ENCODE measurements around the gene PIK3C2G. TPM values are rescaled to one million over a fixed set of nuclear protein-coding genes. Genes with fewer than 3 reads are reported as not detected.
A peak's percentile ranks its signal among the peaks of the same experiment; 100 is the strongest.
"Not testable (repeated sequence)": the region's sequence is repeated elsewhere in the genome, so short reads cannot be mapped to it uniquely, and the experiment has no call there.

The PIK3C2G gene
- polyA plus RNA-seq, 2 of the 4 experiments (the other 2 are of a cell fraction) = 0.01 TPM; not detected in 1

GRCh38 chr12:18690653-18691052, 429.3 kb downstream of the PIK3C2G start:
- CTCF ChIA-PET = no interaction called here
- ATAC-seq = peak in 1 of 2 experiments; percentile 64; a peak in 3 of 6 replicates

DNA sequence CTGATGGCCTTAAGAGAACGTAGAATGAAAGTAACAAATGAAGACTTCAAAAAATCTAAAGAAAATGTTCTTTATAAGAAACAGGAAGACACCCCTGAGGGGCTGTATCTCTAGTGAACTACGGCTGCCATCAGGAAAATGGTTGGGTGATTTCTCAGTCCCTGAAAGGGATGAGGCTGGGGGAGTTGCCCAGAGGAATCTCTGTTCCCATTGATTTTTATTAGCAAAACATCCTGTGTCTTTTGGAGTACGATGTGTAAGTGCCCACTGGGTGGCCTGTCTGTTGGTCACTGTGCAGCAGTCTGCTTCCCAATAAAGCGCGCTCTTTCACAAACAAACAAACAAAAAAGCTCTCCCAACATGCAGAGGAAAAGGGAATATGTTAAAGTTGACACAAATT, 432.7 kb downstream of the PIK3C2G start:
- H3K4me1 ChIP-seq; H3K9me3 ChIP-seq; ATAC-seq; CTCF ChIA-PET; POLR2A ChIA-PET; H3K27ac ChIP-seq; FAIRE-seq; DNase-seq (ENCODE audit: low read depth in 1 of 2, low spot score in 1 of 2); H3K4me2 ChIP-seq; H3K4me3 ChIP-seq: not testable (repeated sequence)
- 51% methylated on average over 5 of the region's 5 CpGs for WGBS (ENCODE audit: missing lambda C conversion rate)

More at GRCh38 chr12:18690653-18691052, 429.3 kb downstream of the PIK3C2G start:
- no peak for TF ChIP-seq KDM1A (IDR thresholded peaks at IDR 0.05; ENCODE audit: low read depth)
- TF ChIP-seq HEYL (CRISPR knock-in tag; IDR thresholded peaks at IDR 0.05) = no peak
- TF ChIP-seq NPAS2 (CRISPR knock-in tag; IDR thresholded peaks at IDR 0.05; ENCODE audit: borderline replicate concordance) = no peak
- TF ChIP-seq RAD21 (conservative IDR thresholded peaks at IDR 0.05 in 1 of 2, IDR thresholded peaks at IDR 0.05 in 1 of 2) = no peak
- no peak for TF ChIP-seq EHMT2 (IDR thresholded peaks at IDR 0.05; ENCODE audit: low read depth)
- TF ChIP-seq MAX (IDR thresholded peaks at IDR 0.05) = no peak
- TF ChIP-seq, protein P1, sequence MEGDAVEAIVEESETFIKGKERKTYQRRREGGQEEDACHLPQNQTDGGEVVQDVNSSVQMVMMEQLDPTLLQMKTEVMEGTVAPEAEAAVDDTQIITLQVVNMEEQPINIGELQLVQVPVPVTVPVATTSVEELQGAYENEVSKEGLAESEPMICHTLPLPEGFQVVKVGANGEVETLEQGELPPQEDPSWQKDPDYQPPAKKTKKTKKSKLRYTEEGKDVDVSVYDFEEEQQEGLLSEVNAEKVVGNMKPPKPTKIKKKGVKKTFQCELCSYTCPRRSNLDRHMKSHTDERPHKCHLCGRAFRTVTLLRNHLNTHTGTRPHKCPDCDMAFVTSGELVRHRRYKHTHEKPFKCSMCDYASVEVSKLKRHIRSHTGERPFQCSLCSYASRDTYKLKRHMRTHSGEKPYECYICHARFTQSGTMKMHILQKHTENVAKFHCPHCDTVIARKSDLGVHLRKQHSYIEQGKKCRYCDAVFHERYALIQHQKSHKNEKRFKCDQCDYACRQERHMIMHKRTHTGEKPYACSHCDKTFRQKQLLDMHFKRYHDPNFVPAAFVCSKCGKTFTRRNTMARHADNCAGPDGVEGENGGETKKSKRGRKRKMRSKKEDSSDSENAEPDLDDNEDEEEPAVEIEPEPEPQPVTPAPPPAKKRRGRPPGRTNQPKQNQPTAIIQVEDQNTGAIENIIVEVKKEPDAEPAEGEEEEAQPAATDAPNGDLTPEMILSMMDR (IDR thresholded peaks at IDR 0.05) = no peak
- TF ChIP-seq FOSB (CRISPR knock-in tag; IDR thresholded peaks at IDR 0.05) = no peak
- no peak for TF ChIP-seq JUN (IDR thresholded peaks at IDR 0.05)
- no peak for TF ChIP-seq MAFK (IDR thresholded peaks at IDR 0.05; ENCODE audit: partially characterized antibody)
- no peak for TF ChIP-seq FOXS1 (CRISPR knock-in tag; IDR thresholded peaks at IDR 0.05)
- TF ChIP-seq TP53 (CRISPR knock-in tag; IDR thresholded peaks at IDR 0.05) = no peak
- TF ChIP-seq MAZ (IDR thresholded peaks at IDR 0.05; ENCODE audit: borderline replicate concordance, low read depth, low read length) = no peak
- no peak for TF ChIP-seq PBX3 (IDR thresholded peaks at IDR 0.05)
- TF ChIP-seq HOXA7 (CRISPR knock-in tag; IDR thresholded peaks at IDR 0.05) = no peak
- no peak for TF ChIP-seq ZSCAN20 (CRISPR knock-in tag; IDR thresholded peaks at IDR 0.05)
- POLR2A ChIA-PET = no interaction called here
- H3K4me3 ChIP-seq = no peak overlapping the region
- peak; percentile 6 to 31 for DNase-seq (ENCODE audit: low read depth in 1 of 2, low spot score in 1 of 2)
- FAIRE-seq = peak; percentile 36
- H3K27ac ChIP-seq = no peak overlapping the region
- WGBS (ENCODE audit: missing lambda C conversion rate) = 22% methylated on average over 4 of the region's 4 CpGs
- no peaks in the 10 kb centered on the region for H3K4me1 ChIP-seq
- no peaks in the 10 kb centered on the region for H3K9me3 ChIP-seq
- H3K4me2 ChIP-seq = no peak overlapping the region

- TF ChIP-seq CHD2 (IDR thresholded peaks at IDR 0.05; ENCODE audit: low read length, partially characterized antibody) (no peak), TFCP2L1 (CRISPR knock-in tag; IDR thresholded peaks at IDR 0.05) (no peak), FOSL2 (IDR thresholded peaks at IDR 0.05) (no peak), FOSL2 (CRISPR knock-in tag; IDR thresholded peaks at IDR 0.05) (peak; percentile 20; the same call in 1 of the 2 replicates)
- TF ChIP-seq, protein P2, sequence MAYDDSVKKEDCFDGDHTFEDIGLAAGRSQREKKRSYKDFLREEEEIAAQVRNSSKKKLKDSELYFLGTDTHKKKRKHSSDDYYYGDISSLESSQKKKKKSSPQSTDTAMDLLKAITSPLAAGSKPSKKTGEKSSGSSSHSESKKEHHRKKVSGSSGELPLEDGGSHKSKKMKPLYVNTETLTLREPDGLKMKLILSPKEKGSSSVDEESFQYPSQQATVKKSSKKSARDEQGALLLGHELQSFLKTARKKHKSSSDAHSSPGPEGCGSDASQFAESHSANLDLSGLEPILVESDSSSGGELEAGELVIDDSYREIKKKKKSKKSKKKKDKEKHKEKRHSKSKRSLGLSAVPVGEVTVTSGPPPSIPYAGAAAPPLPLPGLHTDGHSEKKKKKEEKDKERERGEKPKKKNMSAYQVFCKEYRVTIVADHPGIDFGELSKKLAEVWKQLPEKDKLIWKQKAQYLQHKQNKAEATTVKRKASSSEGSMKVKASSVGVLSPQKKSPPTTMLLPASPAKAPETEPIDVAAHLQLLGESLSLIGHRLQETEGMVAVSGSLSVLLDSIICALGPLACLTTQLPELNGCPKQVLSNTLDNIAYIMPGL (CRISPR knock-in tag; IDR thresholded peaks at IDR 0.05; ENCODE audit: borderline replicate concordance) = no peak
- DNase-seq (ENCODE audit: low read depth in 1 of 2, low spot score in 1 of 2) (no peak), ATAC-seq (no peak), FAIRE-seq (peak; percentile 18)
- no peak overlapping the region for H3K27ac ChIP-seq
- H3K4me2 ChIP-seq = no peak overlapping the region
- H3K9me3 ChIP-seq = no peaks in the 10 kb centered on the region
- ChIA-PET POLR2A (no interaction called here), CTCF (no interaction called here)
- H3K4me3 ChIP-seq = no peak overlapping the region
- H3K4me1 ChIP-seq = no peaks in the 10 kb centered on the region
Measured at GRCh38 chr12:18696971-18697602, 435.8 kb downstream of the PIK3C2G start.
